Activated CD8-positive, alpha-beta T cell treated with anti-CD3 and anti-CD28 coated beads for 36 hours (primary cell): Measurements from ENCODE around the gene RSPO4. TPM values are rescaled to one million over a fixed set of nuclear protein-coding genes. Genes with fewer than 3 reads are reported as not detected.

Experiments
- ATAC-seq: fragments of 200-7000 bp; cut with Tn5 transposase; one replicate; pipeline ENCODE4 v1.10.0; 2021; ENCODE audit warnings: mild to moderate bottlenecking, moderate library complexity
- CTCF ChIA-PET: fragments of 350-600 bp; sonication (Branson Sonifier 250); formaldehyde crosslinking; loops from one replicate; lab custom pipeline; 2021; ENCODE audit warnings: antibody characterized with exemption; lab: Charles Lee
- POLR2A ChIA-PET: fragments of 350-600 bp; sonication (Branson Sonifier 250); formaldehyde crosslinking; loops from one replicate; lab custom pipeline; 2021; ENCODE audit warnings: antibody characterized with exemption; lab: Charles Lee
- DNase-seq: peaks from one replicate; pipeline ENCODE4 v3.0.0-alpha.2; 2020
- H3K27ac Mint-ChIP-seq: one replicate; pipeline ENCODE4 v1.8.0; 2021; ENCODE audit warnings: mild to moderate bottlenecking, mixed read lengths
- H3K27me3 Mint-ChIP-seq: one replicate; pipeline ENCODE4 v1.8.0; 2021; ENCODE audit warnings: mixed read lengths
- H3K36me3 Mint-ChIP-seq: one replicate; pipeline ENCODE4 v1.8.0; 2021; ENCODE audit warnings: low read depth, mixed read lengths
- H3K4me1 Mint-ChIP-seq: one replicate; pipeline ENCODE4 v1.8.0; 2021; ENCODE audit warnings: low read depth, mixed read lengths
- H3K4me3 Mint-ChIP-seq: one replicate; pipeline ENCODE4 v1.8.0; 2021; ENCODE audit warnings: mild to moderate bottlenecking, moderate library complexity, mixed read lengths
- H3K9me3 Mint-ChIP-seq: one replicate; pipeline ENCODE4 v1.8.0; 2021; ENCODE audit warnings: mixed read lengths
- intact Hi-C: fragments of 100-400 bp; cut with micrococcal nuclease; formaldehyde crosslinking; loops from one replicate; pipeline ENCODE4 v1.10.0; 2022
- total RNA-seq, 2 experiments: library from RNA; stranded (reverse); gene quantifications; one replicate each; pipeline ENCODE4 v1.2.3, GENCODE V29; 2021
- TF ChIP-seq, protein P1 (sequence below): fragments of 200-600 bp; IDR thresholded peaks from one replicate; pipeline ENCODE4 v1.8.0; 2022; ENCODE audit warnings: antibody characterized with exemption, mild to moderate bottlenecking

The RSPO4 gene
- total RNA-seq, 2 experiments from 2014 or later: not detected

- H3K4me3 Mint-ChIP-seq: no peak overlapping the region
- no peaks in the 10 kb centered on the region for H3K4me1 Mint-ChIP-seq
- no peak for DNase-seq
- intact Hi-C loops: no loop called here
- CTCF ChIA-PET: no interaction called here
- no peak for ATAC-seq
- POLR2A ChIA-PET: no interaction called here
- peaks cover 4% of the 10 kb centered on the region for H3K27me3 Mint-ChIP-seq
- no peaks in the 10 kb centered on the region for H3K36me3 Mint-ChIP-seq
- H3K9me3 Mint-ChIP-seq: no peaks in the 10 kb centered on the region
- TF ChIP-seq, protein P1, sequence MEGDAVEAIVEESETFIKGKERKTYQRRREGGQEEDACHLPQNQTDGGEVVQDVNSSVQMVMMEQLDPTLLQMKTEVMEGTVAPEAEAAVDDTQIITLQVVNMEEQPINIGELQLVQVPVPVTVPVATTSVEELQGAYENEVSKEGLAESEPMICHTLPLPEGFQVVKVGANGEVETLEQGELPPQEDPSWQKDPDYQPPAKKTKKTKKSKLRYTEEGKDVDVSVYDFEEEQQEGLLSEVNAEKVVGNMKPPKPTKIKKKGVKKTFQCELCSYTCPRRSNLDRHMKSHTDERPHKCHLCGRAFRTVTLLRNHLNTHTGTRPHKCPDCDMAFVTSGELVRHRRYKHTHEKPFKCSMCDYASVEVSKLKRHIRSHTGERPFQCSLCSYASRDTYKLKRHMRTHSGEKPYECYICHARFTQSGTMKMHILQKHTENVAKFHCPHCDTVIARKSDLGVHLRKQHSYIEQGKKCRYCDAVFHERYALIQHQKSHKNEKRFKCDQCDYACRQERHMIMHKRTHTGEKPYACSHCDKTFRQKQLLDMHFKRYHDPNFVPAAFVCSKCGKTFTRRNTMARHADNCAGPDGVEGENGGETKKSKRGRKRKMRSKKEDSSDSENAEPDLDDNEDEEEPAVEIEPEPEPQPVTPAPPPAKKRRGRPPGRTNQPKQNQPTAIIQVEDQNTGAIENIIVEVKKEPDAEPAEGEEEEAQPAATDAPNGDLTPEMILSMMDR: no peak
- no peak overlapping the region for H3K27ac Mint-ChIP-seq
Observed at GRCh38 chr20:920311-920710, 81.8 kb downstream of the RSPO4 start.

- Mint-ChIP-seq H3K4me3 (no peak overlapping the region), H3K36me3 (no peaks in the 10 kb centered on the region), H3K4me1 (no peaks in the 10 kb centered on the region), H3K9me3 (no peaks in the 10 kb centered on the region), H3K27ac (no peak overlapping the region), H3K27me3 (peaks cover 2% of the 10 kb centered on the region)
- POLR2A ChIA-PET: no interaction called here
- intact Hi-C loops: no loop called here
- TF ChIP-seq, protein P1: no peak
- ATAC-seq: no peak
- no peak for DNase-seq
- CTCF ChIA-PET: no interaction called here
Observed at GRCh38 chr20:919491-919916, 82.6 kb downstream of the RSPO4 start.

GRCh38 chr20:917416-917815 is 84.7 kb downstream of the RSPO4 start:
- ATAC-seq (no peak), DNase-seq (no peak)
- H3K27ac Mint-ChIP-seq: no peak overlapping the region
- H3K9me3 Mint-ChIP-seq: no peaks in the 10 kb centered on the region
- TF ChIP-seq, protein P1: no peak
- H3K27me3 Mint-ChIP-seq: peaks cover 2% of the 10 kb centered on the region
- intact Hi-C loops: no loop called here
- ChIA-PET POLR2A (no interaction called here), CTCF (interaction anchor here (2.1 kb wide), 1 partner anchor 99 kb away, joined by 4 read pairs; no protein-coding TSS in a partner anchor)
- H3K36me3 Mint-ChIP-seq: no peaks in the 10 kb centered on the region
- H3K4me3 Mint-ChIP-seq: no peak overlapping the region
- no peaks in the 10 kb centered on the region for H3K4me1 Mint-ChIP-seq

GRCh38 chr20:916825-917224 is 85.3 kb downstream of the RSPO4 start:
- Mint-ChIP-seq H3K4me1 (no peaks in the 10 kb centered on the region), H3K36me3 (no peaks in the 10 kb centered on the region), H3K4me3 (no peak overlapping the region), H3K27me3 (peaks cover 2% of the 10 kb centered on the region), H3K27ac (no peak overlapping the region), H3K9me3 (no peaks in the 10 kb centered on the region)
- intact Hi-C loops: no loop called here
- ChIA-PET POLR2A (no interaction called here), CTCF (interaction anchor here (0.5 to 2.1 kb wide), 2 partner anchors 98 to 518 kb away, joined by 3 to 4 read pairs; no protein-coding TSS in a partner anchor)
- DNase-seq (no peak), ATAC-seq (no peak)
- TF ChIP-seq, protein P1: no peak

DNA sequence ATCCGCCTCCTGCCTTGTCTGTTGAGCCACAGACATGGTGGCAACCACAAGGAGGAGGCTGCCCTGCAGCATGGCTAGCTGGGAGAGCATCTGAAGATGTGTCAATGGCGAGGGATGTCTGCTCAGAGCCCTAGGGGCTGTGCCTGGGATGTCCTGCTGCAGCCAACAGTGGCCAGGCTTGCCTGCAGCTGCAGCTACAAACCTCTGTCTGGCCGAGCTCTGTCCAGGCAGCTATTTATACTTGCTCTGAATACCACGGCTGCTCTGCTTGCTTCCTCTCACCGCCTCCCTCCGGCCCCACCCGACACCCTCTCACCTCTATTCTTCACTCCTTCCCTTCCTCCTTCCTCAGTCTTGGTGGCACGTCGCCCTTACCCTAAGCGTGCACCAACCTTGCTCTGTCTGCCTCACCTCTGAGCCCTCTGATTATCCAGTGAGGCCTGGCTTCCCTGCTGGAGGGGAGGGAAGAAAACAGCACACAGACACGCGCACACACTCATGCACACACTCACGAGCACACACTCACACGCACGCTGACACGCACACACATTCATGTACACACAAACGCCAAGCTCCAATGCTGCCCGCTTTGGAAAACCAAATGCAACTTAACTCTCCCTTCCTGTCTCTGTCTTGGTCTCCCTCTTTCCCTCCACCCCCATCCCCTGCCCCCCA is 85.8 kb downstream of the RSPO4 start, which contains the start of gene ANGPT4:
ANGPT4 (minus strand) TSS at position 210 of the 675 bp plus-strand sequence; CDS start at position 90, 120 bp downstream.
- intact Hi-C loops: no loop called here
- CTCF ChIA-PET: interaction anchor here (0.5 kb wide), 1 partner anchor 519 kb away, joined by 3 read pairs; no protein-coding TSS in a partner anchor

More for the DNA sequence above, 85.8 kb downstream of the RSPO4 start, which contains the start of gene ANGPT4:
- Mint-ChIP-seq H3K27me3 (peaks cover 2% of the 10 kb centered on the region), H3K9me3 (no peaks in the 10 kb centered on the region), H3K4me3 (no peak within 1 kb of the TSS), H3K4me1 (no peaks in the 10 kb centered on the region), H3K27ac (no peak within 1 kb of the TSS), H3K36me3 (no peaks in the 10 kb centered on the region)
- no peak for DNase-seq
- ATAC-seq: no peak
- TF ChIP-seq, protein P1: no peak
- POLR2A ChIA-PET: no interaction called here
